Nephron progenitor cell (in vitro differentiated cells): ENCODE measurements around the gene GDI2.
"Not testable (repeated sequence)": the region's sequence is repeated elsewhere in the genome, so short reads cannot be mapped to it uniquely, and the experiment has no call there.

Source experiments
- DNase-seq: peaks from one replicate; pipeline ENCODE4 v3.0.0; 2021
- H3K27ac Mint-ChIP-seq: 2 replicates; pipeline ENCODE4 v1.8.0; 2021; ENCODE audit warnings: mild to moderate bottlenecking, moderate library complexity, mixed read lengths
- H3K27me3 Mint-ChIP-seq: 2 replicates; pipeline ENCODE4 v1.8.0; 2021; ENCODE audit warnings: mild to moderate bottlenecking, low read depth, mixed read lengths; ENCODE audit not compliant: poor library complexity
- H3K36me3 Mint-ChIP-seq: 2 replicates; pipeline ENCODE4 v1.8.0; 2021; ENCODE audit warnings: low read depth, mixed read lengths
- H3K4me1 Mint-ChIP-seq: 2 replicates; pipeline ENCODE4 v1.8.0; 2021; ENCODE audit warnings: mixed read lengths
- H3K4me3 Mint-ChIP-seq: 2 replicates; pipeline ENCODE4 v1.8.0; 2021; ENCODE audit warnings: mild to moderate bottlenecking, moderate library complexity, mixed read lengths
- H3K9me3 Mint-ChIP-seq: 2 replicates; pipeline ENCODE4 v1.8.0; 2021; ENCODE audit warnings: mild to moderate bottlenecking, moderate library complexity, mixed read lengths
- TF ChIP-seq, protein P1 (sequence below): fragments of 200-600 bp; sonication (generic); IDR thresholded peaks from 2 replicates; pipeline ENCODE4 v1.5.0; 2021; ENCODE audit warnings: antibody characterized with exemption

Gene GDI2

GRCh38 chr10:5830629-5831445 lies 17.6 kb upstream of the GDI2 start:
- no peaks in the 10 kb centered on the region for H3K36me3 Mint-ChIP-seq
- no peaks in the 10 kb centered on the region for H3K9me3 Mint-ChIP-seq
- DNase-seq, result no peak
- TF ChIP-seq, protein P1, sequence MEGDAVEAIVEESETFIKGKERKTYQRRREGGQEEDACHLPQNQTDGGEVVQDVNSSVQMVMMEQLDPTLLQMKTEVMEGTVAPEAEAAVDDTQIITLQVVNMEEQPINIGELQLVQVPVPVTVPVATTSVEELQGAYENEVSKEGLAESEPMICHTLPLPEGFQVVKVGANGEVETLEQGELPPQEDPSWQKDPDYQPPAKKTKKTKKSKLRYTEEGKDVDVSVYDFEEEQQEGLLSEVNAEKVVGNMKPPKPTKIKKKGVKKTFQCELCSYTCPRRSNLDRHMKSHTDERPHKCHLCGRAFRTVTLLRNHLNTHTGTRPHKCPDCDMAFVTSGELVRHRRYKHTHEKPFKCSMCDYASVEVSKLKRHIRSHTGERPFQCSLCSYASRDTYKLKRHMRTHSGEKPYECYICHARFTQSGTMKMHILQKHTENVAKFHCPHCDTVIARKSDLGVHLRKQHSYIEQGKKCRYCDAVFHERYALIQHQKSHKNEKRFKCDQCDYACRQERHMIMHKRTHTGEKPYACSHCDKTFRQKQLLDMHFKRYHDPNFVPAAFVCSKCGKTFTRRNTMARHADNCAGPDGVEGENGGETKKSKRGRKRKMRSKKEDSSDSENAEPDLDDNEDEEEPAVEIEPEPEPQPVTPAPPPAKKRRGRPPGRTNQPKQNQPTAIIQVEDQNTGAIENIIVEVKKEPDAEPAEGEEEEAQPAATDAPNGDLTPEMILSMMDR, result no peak
- H3K4me1 Mint-ChIP-seq, result peaks cover 22% of the 10 kb centered on the region
- peak overlapping the region; percentile 80 for H3K27ac Mint-ChIP-seq
- H3K4me3 Mint-ChIP-seq, result no peak overlapping the region
- peaks cover 3% of the 10 kb centered on the region for H3K27me3 Mint-ChIP-seq

DNA sequence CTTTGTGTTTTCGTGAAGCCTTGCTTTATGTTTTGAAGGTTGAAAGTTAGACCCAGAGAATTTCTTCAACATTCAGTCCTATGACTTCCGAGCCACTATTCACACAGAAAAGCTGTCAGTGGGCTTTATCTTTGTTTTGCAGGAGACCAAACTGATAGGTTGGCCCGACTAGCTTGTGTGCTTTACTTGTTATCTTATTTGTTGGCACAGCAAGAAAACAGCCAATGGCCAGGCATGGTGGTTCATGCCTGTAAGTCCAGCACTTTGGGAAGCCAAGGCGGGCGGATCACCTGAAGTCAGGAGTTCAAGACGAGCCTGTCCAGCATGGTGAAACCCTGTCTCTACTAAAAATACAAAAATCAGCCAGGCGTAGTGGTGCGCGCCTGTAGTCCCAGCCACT lies 16.0 kb upstream of the GDI2 start:
- Mint-ChIP-seq H3K9me3 (no peaks in the 10 kb centered on the region), H3K4me3 (no peak overlapping the region), H3K27me3 (peaks cover 6% of the 10 kb centered on the region), H3K27ac (peak overlapping the region; percentile 5), H3K4me1 (peaks cover 20% of the 10 kb centered on the region), H3K36me3 (no peaks in the 10 kb centered on the region)
- DNase-seq, result no peak
- TF ChIP-seq, protein P1, result no peak

- TF ChIP-seq, protein P1, result no peak
- H3K27ac Mint-ChIP-seq, result no peak overlapping the region
- no peaks in the 10 kb centered on the region for H3K36me3 Mint-ChIP-seq
- peaks cover 3% of the 10 kb centered on the region for H3K27me3 Mint-ChIP-seq
- H3K9me3 Mint-ChIP-seq, result no peaks in the 10 kb centered on the region
- no peak overlapping the region for H3K4me3 Mint-ChIP-seq
- DNase-seq, result no peak
- H3K4me1 Mint-ChIP-seq, result peaks cover 15% of the 10 kb centered on the region
These were observed 15.5 kb upstream of the GDI2 start for GRCh38 chr10:5828725-5829124.

DNA sequence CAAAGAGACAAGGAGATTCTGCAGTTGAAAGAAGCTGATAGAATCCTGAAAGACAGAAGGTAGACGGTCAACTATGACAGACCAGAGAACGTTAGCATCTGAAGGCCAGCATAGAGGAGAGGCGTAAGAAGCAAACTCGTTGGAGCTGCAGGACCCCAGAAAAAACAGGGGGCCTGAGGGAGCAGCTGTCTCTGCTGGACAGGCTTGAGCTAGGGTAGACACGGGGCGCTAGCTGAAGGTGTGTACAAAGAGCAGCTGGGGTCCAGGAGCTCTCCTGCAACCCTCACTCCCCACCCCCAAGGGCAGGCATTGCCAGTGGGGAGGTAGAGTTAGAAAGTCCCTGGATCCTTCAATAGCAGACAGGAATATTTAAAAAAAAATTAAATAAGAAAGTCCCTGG lies 14.6 kb upstream of the GDI2 start:
- Mint-ChIP-seq H3K36me3 (no peaks in the 10 kb centered on the region), H3K9me3 (no peaks in the 10 kb centered on the region), H3K4me3 (no peak overlapping the region), H3K4me1 (peaks cover 9% of the 10 kb centered on the region), H3K27ac (no peak overlapping the region), H3K27me3 (peaks cover 3% of the 10 kb centered on the region)
- no peak for DNase-seq
- TF ChIP-seq, protein P1, result no peak

DNA sequence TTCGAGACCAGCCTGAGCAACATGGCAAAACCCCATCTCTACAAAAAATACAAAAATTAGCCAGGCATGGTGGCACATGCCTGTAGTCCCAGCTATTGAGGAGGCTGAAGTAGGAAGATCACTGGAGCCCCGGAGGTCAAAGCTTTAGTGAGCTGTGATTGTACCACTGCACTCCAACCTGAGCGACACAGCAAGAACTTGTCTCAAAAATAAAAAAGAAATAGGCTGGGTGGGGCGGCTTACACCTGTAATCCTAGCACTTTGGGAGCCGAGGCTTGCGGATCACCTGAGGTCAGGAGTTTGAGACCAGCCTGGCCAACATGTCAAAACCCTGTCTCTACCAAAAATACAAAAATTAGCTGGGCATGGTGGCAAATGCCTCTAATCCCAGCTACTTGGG lies 13.3 kb upstream of the GDI2 start:
- H3K27me3 Mint-ChIP-seq, H3K9me3 Mint-ChIP-seq, H3K36me3 Mint-ChIP-seq, H3K4me1 Mint-ChIP-seq, DNase-seq, H3K27ac Mint-ChIP-seq, H3K4me3 Mint-ChIP-seq: not testable (repeated sequence)

- H3K27me3 Mint-ChIP-seq, result peaks cover 8% of the 10 kb centered on the region
- peaks cover 14% of the 10 kb centered on the region for H3K4me1 Mint-ChIP-seq
- DNase-seq, result no peak
- TF ChIP-seq, protein P1, result no peak
- no peak overlapping the region for H3K27ac Mint-ChIP-seq
- H3K36me3 Mint-ChIP-seq, result peaks cover 4% of the 10 kb centered on the region
- no peaks in the 10 kb centered on the region for H3K9me3 Mint-ChIP-seq
- H3K4me3 Mint-ChIP-seq, result no peak overlapping the region
These were observed 5.7 kb upstream of the GDI2 start for GRCh38 chr10:5818894-5819293.
